Mucosa of descending colon (tissue), 3 donors: Measurements from ENCODE around the gene ATAD3B. TPM values are rescaled to one million over a fixed set of nuclear protein-coding genes. Genes with fewer than 3 reads are reported as not detected.
A peak's percentile ranks its signal among the peaks of the same experiment; 100 is the strongest.

ENCODE experiments used
- ATAC-seq: fragments of 200-7000 bp; cut with Tn5 transposase; one replicate; pipeline ENCODE4 v1.9.1; 2020; ENCODE audit warnings: mild to moderate bottlenecking, moderate library complexity
- DNase-seq, 3 donors: peaks; one replicate each; pipeline ENCODE4 v3.0.0-alpha.2; 2020
- H3K36me3 ChIP-seq: fragments of 200-600 bp; one replicate; pipeline ENCODE4 v1.8.0; 2021; ENCODE audit warnings: low read depth, mild to moderate bottlenecking
- H3K4me1 ChIP-seq: fragments of 200-600 bp; one replicate; pipeline ENCODE4 v1.8.0; 2021; ENCODE audit warnings: low read depth, mild to moderate bottlenecking
- H3K4me3 ChIP-seq: fragments of 200-600 bp; one replicate; pipeline ENCODE4 v1.8.0; 2021; ENCODE audit warnings: mild to moderate bottlenecking
- H3K9me3 ChIP-seq: fragments of 200-600 bp; one replicate; pipeline ENCODE4 v1.8.0; 2021; ENCODE audit warnings: mild to moderate bottlenecking
- intact Hi-C, 2 donors: fragments of 100-400 bp; cut with DNase I in 1 of 2; cut with micrococcal nuclease in 1 of 2; formaldehyde crosslinking; loops; one replicate each; pipeline versions ENCODE4 v1.11.0 to v1.11.1; 2022; cut with DNase I, micrococcal nuclease
- total RNA-seq, 3 donors: library from RNA; stranded (reverse); fragmentation: NEBNext Ultra II Directional in 2 of 3; extraction: Animal tissue kit (Norgen Biotek cat#: 25700) in 2 of 3; gene quantifications; one replicate each; pipeline versions ENCODE4 v1.2.1 to v1.2.4, GENCODE V29; 2021 to 2023
- TF ChIP-seq, protein P1 (sequence below): fragments of 200-600 bp; IDR thresholded peaks from one replicate; pipeline ENCODE4 v1.8.0; 2022; ENCODE audit warnings: antibody characterized with exemption, mild to moderate bottlenecking
- donor health status: DM: no; HTN: no; CAD: no; lungs with moderate emphysema.
- donor health status: DM: no; HTN: no; CAD: no.
- donor health status: DM: no; HTN: yes; CAD: no.

Gene ATAD3B
- total RNA-seq, 3 donors from 2014 or later: 22.8 to 30.9 (median 25.4) TPM

DNA sequence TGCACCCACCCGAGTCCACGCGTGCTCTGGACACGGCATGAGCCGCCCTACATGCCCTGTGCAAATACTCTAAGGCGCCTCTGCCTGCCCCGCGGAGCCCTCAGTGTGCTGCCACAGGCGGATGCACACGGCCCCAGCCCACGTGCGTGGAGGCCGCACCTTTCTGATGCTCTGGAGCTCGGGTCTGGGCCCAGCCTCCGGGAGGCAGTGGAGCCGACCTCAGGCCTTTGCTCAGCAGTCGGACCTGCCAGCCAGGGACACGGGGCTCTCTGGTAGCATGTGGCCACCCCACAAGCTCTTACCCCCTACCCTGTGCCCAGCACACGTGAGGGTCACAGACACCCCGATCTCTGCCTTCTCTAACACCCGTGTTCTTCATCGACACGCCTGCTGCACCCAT, 66.8 kb downstream of the ATAD3B start:
- H3K36me3 ChIP-seq: no peaks in the 10 kb centered on the region
- DNase-seq (no peak), ATAC-seq (no peak)
- intact Hi-C loops: no loop called here
- TF ChIP-seq, protein P1, sequence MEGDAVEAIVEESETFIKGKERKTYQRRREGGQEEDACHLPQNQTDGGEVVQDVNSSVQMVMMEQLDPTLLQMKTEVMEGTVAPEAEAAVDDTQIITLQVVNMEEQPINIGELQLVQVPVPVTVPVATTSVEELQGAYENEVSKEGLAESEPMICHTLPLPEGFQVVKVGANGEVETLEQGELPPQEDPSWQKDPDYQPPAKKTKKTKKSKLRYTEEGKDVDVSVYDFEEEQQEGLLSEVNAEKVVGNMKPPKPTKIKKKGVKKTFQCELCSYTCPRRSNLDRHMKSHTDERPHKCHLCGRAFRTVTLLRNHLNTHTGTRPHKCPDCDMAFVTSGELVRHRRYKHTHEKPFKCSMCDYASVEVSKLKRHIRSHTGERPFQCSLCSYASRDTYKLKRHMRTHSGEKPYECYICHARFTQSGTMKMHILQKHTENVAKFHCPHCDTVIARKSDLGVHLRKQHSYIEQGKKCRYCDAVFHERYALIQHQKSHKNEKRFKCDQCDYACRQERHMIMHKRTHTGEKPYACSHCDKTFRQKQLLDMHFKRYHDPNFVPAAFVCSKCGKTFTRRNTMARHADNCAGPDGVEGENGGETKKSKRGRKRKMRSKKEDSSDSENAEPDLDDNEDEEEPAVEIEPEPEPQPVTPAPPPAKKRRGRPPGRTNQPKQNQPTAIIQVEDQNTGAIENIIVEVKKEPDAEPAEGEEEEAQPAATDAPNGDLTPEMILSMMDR: no peak
- H3K9me3 ChIP-seq: no peaks in the 10 kb centered on the region
- H3K4me3 ChIP-seq: no peak overlapping the region
- H3K4me1 ChIP-seq: peaks cover 10% of the 10 kb centered on the region

DNA sequence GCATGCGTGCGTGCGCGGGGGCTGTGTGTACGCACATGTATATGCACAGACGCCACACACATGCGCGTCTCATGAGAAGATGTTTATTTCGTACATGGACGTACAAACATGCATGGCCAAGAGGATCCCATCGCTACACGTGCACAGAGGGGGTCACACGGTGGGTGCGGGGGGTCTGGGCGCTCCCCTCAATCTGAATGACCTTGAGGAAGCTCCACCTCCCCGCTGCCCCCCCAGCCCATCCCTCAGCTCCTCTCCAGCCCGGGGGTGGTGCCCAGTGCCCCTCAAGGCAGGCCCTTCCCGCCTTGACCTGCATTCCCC, 67.4 kb downstream of the ATAD3B start:
- intact Hi-C loops: no loop called here
- H3K9me3 ChIP-seq: no peaks in the 10 kb centered on the region
- ATAC-seq (no peak), DNase-seq (no peak)
- TF ChIP-seq, protein P1: no peak
- H3K36me3 ChIP-seq: no peaks in the 10 kb centered on the region
- no peak overlapping the region for H3K4me3 ChIP-seq
- H3K4me1 ChIP-seq: peaks cover 10% of the 10 kb centered on the region

DNA sequence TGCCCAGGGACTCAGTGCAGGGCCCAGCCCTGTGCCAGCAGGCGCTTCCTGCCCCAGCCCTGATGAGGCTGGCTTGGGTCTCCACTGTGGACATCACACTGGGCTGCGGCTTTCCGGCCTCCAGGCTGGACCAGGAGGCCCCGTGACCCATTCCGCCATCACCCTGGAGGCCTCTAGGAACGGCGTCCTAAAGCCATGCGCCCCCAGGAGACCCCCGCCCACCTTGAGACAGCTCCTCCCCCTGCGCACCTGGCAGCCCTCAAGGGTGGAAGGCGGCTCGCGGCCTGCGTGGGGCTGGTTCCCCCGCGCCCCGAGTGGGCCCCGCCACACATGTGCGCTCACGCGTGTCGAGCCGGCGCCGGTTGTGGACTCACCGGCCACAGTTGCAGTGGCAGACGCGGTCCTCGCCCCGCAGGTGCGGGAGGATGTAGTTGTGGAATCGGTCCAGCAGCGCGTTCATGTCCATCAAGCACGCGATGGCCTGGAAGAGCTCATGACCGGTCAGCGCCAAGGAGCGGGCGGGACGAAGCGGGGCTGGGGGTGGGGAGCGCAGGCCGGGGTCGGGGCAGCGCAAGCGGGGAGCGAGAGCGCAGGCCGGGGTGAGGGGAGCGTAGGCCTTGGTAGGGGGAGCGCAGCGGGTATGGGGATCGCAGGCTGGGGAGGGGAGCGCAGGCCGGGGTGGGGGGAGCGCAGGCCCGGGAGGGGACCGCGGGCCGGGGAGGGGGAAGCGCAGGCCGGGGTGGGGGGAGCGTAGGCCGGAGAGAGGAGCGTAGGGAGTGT, 67.9 kb downstream of the ATAD3B start:
- ATAC-seq (no peak), DNase-seq (no peak)
- no peaks in the 10 kb centered on the region for H3K9me3 ChIP-seq
- H3K4me3 ChIP-seq: no peak overlapping the region
- intact Hi-C loops: no loop called here
- TF ChIP-seq, protein P1: no peak
- H3K36me3 ChIP-seq: no peaks in the 10 kb centered on the region
- peaks cover 10% of the 10 kb centered on the region for H3K4me1 ChIP-seq

DNA sequence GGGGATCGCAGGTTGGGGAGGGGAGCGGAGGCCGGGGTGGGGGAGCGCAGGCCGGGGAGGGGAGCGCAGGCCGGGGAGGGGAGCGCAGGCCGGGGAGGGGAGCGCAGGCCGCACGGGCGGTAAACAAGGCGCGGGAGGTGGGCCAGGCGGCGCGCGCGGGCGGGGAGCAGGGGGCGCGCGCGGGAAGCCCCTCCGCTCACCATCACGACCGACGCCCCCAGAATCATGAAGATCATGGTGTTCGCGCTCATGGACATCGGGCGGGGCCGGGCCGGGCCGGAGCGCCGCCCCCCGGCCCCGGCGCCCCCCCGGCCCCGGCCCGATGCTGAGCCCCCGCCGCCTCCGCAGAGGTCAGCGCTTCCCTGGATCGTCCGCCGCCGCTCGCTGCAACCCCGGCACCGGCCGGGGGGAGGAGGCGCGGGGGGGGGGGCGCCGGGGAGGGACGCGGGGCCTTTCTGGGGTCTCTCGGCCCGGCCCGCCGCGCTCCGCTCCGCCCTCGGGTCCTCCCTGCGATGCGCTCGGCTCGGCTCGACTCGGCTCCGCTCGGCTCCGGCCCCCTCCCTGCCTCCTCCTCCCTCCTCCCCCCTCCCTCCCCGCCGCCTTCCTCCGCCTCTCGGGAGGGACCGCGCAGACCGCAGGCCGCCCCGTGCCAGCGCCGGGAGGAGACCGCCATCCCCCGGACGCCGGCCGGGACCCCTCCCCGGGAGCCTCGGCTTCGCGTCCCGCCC, 68.7 kb downstream of the ATAD3B start, which contains the start of gene TMEM240:
Gene TMEM240 (minus strand): TSS at position 535 of the 728 bp plus-strand sequence. CDS start 278 bp downstream, at position 257.
- TF ChIP-seq, protein P1: no peak
- intact Hi-C loops: no loop called here
- ATAC-seq (peak; percentile 69), DNase-seq (peak; percentile 49 to 75 (median 72))
- peaks cover 10% of the 10 kb centered on the region for H3K4me1 ChIP-seq
- H3K36me3 ChIP-seq: no peaks in the 10 kb centered on the region
- H3K9me3 ChIP-seq: no peaks in the 10 kb centered on the region
- H3K4me3 ChIP-seq: no peak within 1 kb of the TSS

DNA sequence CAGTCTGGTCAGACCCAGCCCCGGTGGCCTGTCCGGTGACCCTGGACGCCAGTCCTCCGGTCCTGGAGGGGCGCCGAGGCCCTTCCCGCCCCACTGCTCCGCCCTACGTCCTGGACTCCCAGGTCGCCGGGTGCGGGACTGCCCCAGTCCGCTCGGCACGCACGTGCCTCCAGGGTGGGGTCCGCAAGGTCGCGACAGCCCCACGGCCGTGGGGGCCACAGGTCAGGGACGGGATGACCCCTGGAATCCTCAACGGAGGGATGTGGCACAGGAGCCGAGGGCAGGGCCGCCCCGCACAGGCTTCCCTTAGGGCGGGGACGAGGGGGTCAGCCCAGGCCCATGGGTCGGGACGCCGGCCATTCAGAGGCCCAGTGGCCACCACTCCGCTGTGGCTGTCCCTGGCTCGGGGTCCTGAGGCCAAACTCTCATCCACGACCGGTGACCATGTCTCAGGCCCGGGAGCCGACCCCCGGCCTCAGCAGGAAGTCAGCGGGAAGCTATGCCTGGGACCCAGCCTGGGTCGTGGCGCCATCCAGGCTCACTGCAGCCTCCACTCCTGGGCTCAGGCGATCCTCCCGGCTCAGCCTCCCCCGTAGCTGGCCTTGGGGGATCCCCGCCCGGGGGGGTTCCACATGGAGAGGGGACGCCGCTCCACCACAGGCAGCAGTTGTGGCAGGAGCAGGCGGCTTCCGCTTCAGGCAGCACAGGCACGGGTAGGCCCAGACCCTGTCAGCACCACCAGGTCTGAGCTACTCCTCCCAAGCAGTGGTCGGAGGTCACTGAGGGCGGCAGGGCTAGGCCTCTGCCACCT, 69.5 kb downstream of the ATAD3B start:
- H3K4me3 ChIP-seq: no peak overlapping the region
- DNase-seq (peak in 1 of 3 donors; percentile 58), ATAC-seq (peak; percentile 14)
- H3K9me3 ChIP-seq: no peaks in the 10 kb centered on the region
- intact Hi-C loops: no loop called here
- no peaks in the 10 kb centered on the region for H3K36me3 ChIP-seq
- H3K4me1 ChIP-seq: peaks cover 10% of the 10 kb centered on the region
- TF ChIP-seq, protein P1: no peak
